IMR-90 (cell line): ENCODE data around the gene PPP1R2. TPM values are rescaled to one million over a fixed set of nuclear protein-coding genes. Genes with fewer than 3 reads are reported as not detected.

Source experiments
- ATAC-seq: fragments of 200-7000 bp; cut with Tn5 transposase; 2 replicates; pipeline ENCODE4 v1.9.1; 2020; ENCODE audit warnings: low read depth, mild to moderate bottlenecking, moderate library complexity
- BruUV-seq: library from RNA; stranded (reverse); fragments of 400-500 nt; replicated peaks from 2 replicates; lab custom pipeline; 2021; lab: Mats Ljungman, UMichigan
- CTCF ChIA-PET: fragments of 300-600 bp; formaldehyde crosslinking; extraction: SDS; loops from one replicate; lab custom pipeline; 2021; ENCODE audit warnings: antibody characterized with exemption; lab: Yijun Ruan, JAX
- POLR2A ChIA-PET: fragments of 300-600 bp; sonication (Branson Sonifier 250); formaldehyde crosslinking; loops from one replicate; lab custom pipeline; 2022; ENCODE audit warnings: antibody characterized with exemption; ENCODE audit not compliant: unreplicated experiment; lab: Charles Lee
- DNase-seq: peaks from one replicate; pipeline ENCODE4 v3.0.0; 2013
- H2AFZ ChIP-seq: replicated peaks from 2 replicates; pipeline ENCODE3; 2013; ENCODE audit warnings: low read length, mild to moderate bottlenecking; ENCODE audit not compliant: poor library complexity
- H2AK5ac ChIP-seq: 2 replicates; pipeline ENCODE4 v1.6.1; 2013; ENCODE audit warnings: low read depth, low read length, inconsistent platforms
- H2AK9ac ChIP-seq: replicated peaks from 2 replicates; pipeline ENCODE3; 2013; ENCODE audit warnings: mild to moderate bottlenecking, low read depth, low read length, moderate library complexity; ENCODE audit not compliant: poor library complexity
- H2BK120ac ChIP-seq: 2 replicates; pipeline ENCODE4 v1.6.1; 2013; ENCODE audit warnings: low read depth, low read length, inconsistent platforms
- H2BK15ac ChIP-seq: 3 replicates; pipeline ENCODE4 v1.6.1; 2013; ENCODE audit warnings: low read depth, low read length, inconsistent platforms
- H2BK20ac ChIP-seq: 2 replicates; pipeline ENCODE4 v1.6.1; 2013; ENCODE audit warnings: low read depth, mild to moderate bottlenecking, inconsistent platforms, low read length, moderate library complexity
- H2BK5ac ChIP-seq: 2 replicates; pipeline ENCODE4 v1.6.1; 2013; ENCODE audit warnings: mild to moderate bottlenecking, low read depth, low read length, inconsistent platforms; ENCODE audit not compliant: poor library complexity, severe bottlenecking
- H3K14ac ChIP-seq: replicated peaks from 2 replicates; pipeline ENCODE4 v1.6.1; 2013; ENCODE audit warnings: low read depth, low read length, inconsistent platforms
- H3K18ac ChIP-seq: 2 replicates; pipeline ENCODE4 v1.6.1; 2013; ENCODE audit warnings: low read depth, low read length, control low read depth
- H3K23ac ChIP-seq: 2 replicates; pipeline ENCODE4 v1.6.1; 2013; ENCODE audit warnings: low read depth, low read length, inconsistent platforms
- H3K27ac ChIP-seq: 2 replicates; pipeline ENCODE4 v1.5.1; 2013; ENCODE audit warnings: mild to moderate bottlenecking, control low read depth, low read length; ENCODE audit not compliant: insufficient read depth
- H3K27me3 ChIP-seq: 2 replicates; pipeline ENCODE4 v1.6.1; 2013; ENCODE audit warnings: low read length; ENCODE audit not compliant: control insufficient read depth, insufficient read depth
- H3K36me3 ChIP-seq: 2 replicates; pipeline ENCODE4 v1.6.1; 2013; ENCODE audit warnings: low read length, mixed read lengths; ENCODE audit not compliant: control insufficient read depth, insufficient read depth
- H3K4ac ChIP-seq: 2 replicates; pipeline ENCODE4 v1.6.1; 2013; ENCODE audit warnings: low read depth, low read length, inconsistent platforms
- H3K4me1 ChIP-seq: 2 replicates; pipeline ENCODE4 v1.6.1; 2013; ENCODE audit warnings: low read length, mixed read lengths; ENCODE audit not compliant: control insufficient read depth, insufficient read depth
- H3K4me2 ChIP-seq: 2 replicates; pipeline ENCODE4 v1.6.1; 2013; ENCODE audit warnings: low read depth, mild to moderate bottlenecking, control low read depth, low read length, moderate library complexity
- H3K4me3 ChIP-seq: 2 replicates; pipeline ENCODE4 v1.5.1; 2013; ENCODE audit warnings: low read depth, mild to moderate bottlenecking, control low read depth, low read length, moderate library complexity; ENCODE audit not compliant: insufficient read depth
- H3K56ac ChIP-seq: 2 replicates; pipeline ENCODE4 v1.6.1; 2013; ENCODE audit warnings: low read length, inconsistent platforms; ENCODE audit not compliant: insufficient read depth; ENCODE audit errors: extremely low read depth
- H3K79me1 ChIP-seq, 2 experiments: 2 replicates each; pipeline ENCODE4 v1.6.1; 2013; ENCODE audit warnings: low read length in 2 of 2, inconsistent platforms in 1 of 2, low read depth in 1 of 2
- H3K9ac ChIP-seq: 2 replicates; pipeline ENCODE4 v1.6.1; 2013; ENCODE audit warnings: low read depth, low read length, control low read depth
- H3K9me1 ChIP-seq: 2 replicates; pipeline ENCODE4 v1.6.1; 2013; ENCODE audit warnings: low read length, inconsistent platforms; ENCODE audit not compliant: insufficient read depth
- H3K9me3 ChIP-seq: 2 replicates; pipeline ENCODE4 v1.6.1; 2013; ENCODE audit warnings: low read length; ENCODE audit not compliant: control insufficient read depth, insufficient read depth
- H4K20me1 ChIP-seq: 2 replicates; pipeline ENCODE4 v1.6.1; 2013; ENCODE audit warnings: low read length, inconsistent platforms; ENCODE audit not compliant: insufficient read depth
- H4K5ac ChIP-seq: 2 replicates; pipeline ENCODE4 v1.6.1; 2013; ENCODE audit warnings: mild to moderate bottlenecking, low read depth, low read length, control low read depth
- H4K8ac ChIP-seq, 2 experiments: 2 replicates each; pipeline ENCODE4 v1.6.1; 2013; ENCODE audit warnings: low read depth in 2 of 2, low read length in 2 of 2, control low read depth in 1 of 2, inconsistent platforms in 1 of 2
- H4K91ac ChIP-seq: 2 replicates; pipeline ENCODE4 v1.6.1; 2013; ENCODE audit warnings: low read depth, low read length, inconsistent platforms; ENCODE audit not compliant: insufficient read depth
- FOS ChIP-seq: fragments of 150-350 bp; IDR thresholded peaks from 2 replicates; pipeline ENCODE4 v1.6.1; 2016; ENCODE audit warnings: low read depth, low read length
- MAFK ChIP-seq: IDR thresholded peaks from 2 replicates; pipeline ENCODE4 v1.6.1; 2012; ENCODE audit warnings: low read depth, low read length, improper control_type of control experiment
- MAZ ChIP-seq: IDR thresholded peaks from 2 replicates; pipeline ENCODE4 v1.6.1; 2012; ENCODE audit warnings: low read depth, mild to moderate bottlenecking, low read length, improper control_type of control experiment, moderate library complexity, borderline replicate concordance
- SMC3 ChIP-seq: fragments of 150-350 bp; IDR thresholded peaks from 2 replicates; pipeline ENCODE4 v1.6.1; 2016; ENCODE audit warnings: low read depth, mild to moderate bottlenecking, antibody characterized with exemption, low read length, moderate library complexity
- WGBS, 2 experiments: methylation state at CpG; one replicate each; pipeline versions ENCODE4 v1.1.5 to v1.1.7; 2013; ENCODE audit warnings: missing lambda C conversion rate in 2 of 2; ENCODE audit not compliant: insufficient read length in 1 of 2; ENCODE audit errors: extremely low coverage in 2 of 2; 5-methylcytosine and 5-hydroxymethylcytosine counted together
- dilution Hi-C: fragments of 300-500 bp; cut with HindIII; formaldehyde crosslinking; loops from one replicate; pipeline ENCODE4 v1.14.3; 2018; ENCODE audit warnings: low sequenced_read_pairs; ENCODE audit not compliant: unreplicated experiment
- in situ Hi-C: fragments of 300-500 bp; cut with MboI; formaldehyde crosslinking; loops from 3 replicates; pipeline ENCODE4 v1.14.3; 2019; ENCODE audit warnings: low sequenced_read_pairs, inconsistent platforms, mixed read lengths
- intact Hi-C: fragments of 100-400 bp; cut with micrococcal nuclease; formaldehyde crosslinking; loops from 2 replicates; pipeline ENCODE4 v1.10.0; 2022
- polyA plus RNA-seq, 3 experiments: library from polyadenylated mRNA; depleted of rRNA; stranded (reverse); fragments of >200 nt; gene quantifications; 2 replicates each; pipeline ENCODE4 v1.2.3, GENCODE V29; 2012; ENCODE audit warnings: low replicate concordance in 1 of 3
- total RNA-seq: library from RNA; depleted of rRNA; stranded (reverse); fragments of >200 nt; gene quantifications from 2 replicates; pipeline ENCODE4 v1.2.3, GENCODE V29; 2012
- TF ChIP-seq, protein P1 (sequence below): fragments of 150-350 bp; IDR thresholded peaks from 2 replicates; pipeline ENCODE4 v1.6.1; 2016; ENCODE audit warnings: low read depth, mild to moderate bottlenecking, low read length, moderate library complexity, borderline replicate concordance

PPP1R2 gene
- total and polyA plus RNA-seq, 2 of the 4 experiments (the other 2 are of a cell fraction) = 9.2 to 36.0 TPM

DNA sequence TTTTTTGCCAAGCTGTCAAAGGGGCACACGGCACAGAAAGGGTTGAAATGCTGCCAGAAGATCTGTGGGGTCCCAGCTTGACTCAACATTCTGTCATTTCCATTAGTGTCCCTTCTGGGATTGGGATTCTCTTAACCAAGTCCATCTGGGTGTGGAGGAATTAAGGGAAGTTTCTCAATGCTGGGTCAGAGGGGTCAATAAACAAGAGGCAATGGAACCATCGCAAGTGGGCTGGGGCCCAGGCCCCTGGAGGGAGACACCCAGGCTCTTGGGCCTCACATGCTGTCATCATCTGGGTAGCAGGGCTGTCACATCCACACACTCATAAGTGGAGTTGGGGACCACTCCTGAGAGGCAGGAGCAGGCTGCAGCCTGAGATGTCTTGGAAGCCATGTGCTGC lies 48.7 kb upstream of the PPP1R2 start:
- Histone ChIP-seq H3K18ac (no peak overlapping the region), H4K5ac (no peak overlapping the region), H3K14ac (no peak overlapping the region), H4K91ac (no peak overlapping the region), H3K4me2 (no peak overlapping the region), H2AK5ac (no peak overlapping the region), H3K4me1 (no peaks in the 10 kb centered on the region), H3K23ac (no peak overlapping the region), H3K36me3 (no peaks in the 10 kb centered on the region), H3K79me1 (no peaks in the 10 kb centered on the region), H2BK5ac (no peak overlapping the region), H4K20me1 (no peaks in the 10 kb centered on the region), H2AK9ac (no peak overlapping the region), H3K9me1 (no peaks in the 10 kb centered on the region), H3K56ac (no peak overlapping the region), H2BK120ac (no peak overlapping the region), H3K4ac (no peak overlapping the region), H3K4me3 (no peak overlapping the region), H4K8ac (no peak overlapping the region), H2BK15ac (no peak overlapping the region), H3K9me3 (peaks cover 6% of the 10 kb centered on the region), H2BK20ac (no peak overlapping the region), H3K27me3 (peaks cover 22% of the 10 kb centered on the region), H2AFZ (no peak overlapping the region), H3K9ac (no peak overlapping the region), H3K27ac (no peak overlapping the region)
- intact Hi-C loops = no loop called here
- in situ Hi-C loops = no loop called here
- no TSS peak for BruUV-seq
- TF ChIP-seq, protein P1, sequence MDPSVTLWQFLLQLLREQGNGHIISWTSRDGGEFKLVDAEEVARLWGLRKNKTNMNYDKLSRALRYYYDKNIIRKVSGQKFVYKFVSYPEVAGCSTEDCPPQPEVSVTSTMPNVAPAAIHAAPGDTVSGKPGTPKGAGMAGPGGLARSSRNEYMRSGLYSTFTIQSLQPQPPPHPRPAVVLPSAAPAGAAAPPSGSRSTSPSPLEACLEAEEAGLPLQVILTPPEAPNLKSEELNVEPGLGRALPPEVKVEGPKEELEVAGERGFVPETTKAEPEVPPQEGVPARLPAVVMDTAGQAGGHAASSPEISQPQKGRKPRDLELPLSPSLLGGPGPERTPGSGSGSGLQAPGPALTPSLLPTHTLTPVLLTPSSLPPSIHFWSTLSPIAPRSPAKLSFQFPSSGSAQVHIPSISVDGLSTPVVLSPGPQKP = no peak
- no peak for TF ChIP-seq FOS
- TF ChIP-seq MAZ = no peak
- TF ChIP-seq SMC3 = no peak
- TF ChIP-seq MAFK = no peak
- DNase-seq = no peak
- CTCF ChIA-PET = no interaction called here
- dilution Hi-C loops = no loop called here
- POLR2A ChIA-PET = no interaction called here
- ATAC-seq = no peak
- WGBS, 2 experiments = 20% methylated on average over 1 of the region's 2 CpGs; no CpG with 5 or more reads in 1 of the 2 experiments
